ENCODE measurements around the gene TSPAN6. TPM values are rescaled to one million over a fixed set of nuclear protein-coding genes. Genes with fewer than 3 reads are reported as not detected.

TSPAN6 gene
- total and polyA plus RNA-seq, 8 donors, result 9.5 to 57.1 (median 19.8) TPM; not detected in 1

- intact Hi-C loops (cut with DNase I; ENCODE audit: low total_unique reads), result no loop called here
- peaks cover 0 to 4% (median 0%) of the 10 kb centered on the region in 3 donors for H3K27me3 ChIP-seq
- no peak overlapping the region for H3K4me3 ChIP-seq
- no peaks in the 10 kb centered on the region for H3K9me3 ChIP-seq
- TF ChIP-seq POLR2AphosphoS5 (IDR thresholded peaks at IDR 0.05), result no peak
- peaks cover 0 to 8% (median 4%) of the 10 kb centered on the region in 4 donors for H3K4me1 ChIP-seq
- 87 to 95% (median 92%) methylated on average over 12 to 13 of the region's 13 CpGs for WGBS, 5 donors
- H3K36me3 ChIP-seq, result no peaks in the 10 kb centered on the region
- no peak overlapping the region for H3K27ac ChIP-seq
- no peak for DNase-seq
Observed at GRCh38 chrX:100662170-100662569, 25.6 kb upstream of the TSPAN6 start.

DNA sequence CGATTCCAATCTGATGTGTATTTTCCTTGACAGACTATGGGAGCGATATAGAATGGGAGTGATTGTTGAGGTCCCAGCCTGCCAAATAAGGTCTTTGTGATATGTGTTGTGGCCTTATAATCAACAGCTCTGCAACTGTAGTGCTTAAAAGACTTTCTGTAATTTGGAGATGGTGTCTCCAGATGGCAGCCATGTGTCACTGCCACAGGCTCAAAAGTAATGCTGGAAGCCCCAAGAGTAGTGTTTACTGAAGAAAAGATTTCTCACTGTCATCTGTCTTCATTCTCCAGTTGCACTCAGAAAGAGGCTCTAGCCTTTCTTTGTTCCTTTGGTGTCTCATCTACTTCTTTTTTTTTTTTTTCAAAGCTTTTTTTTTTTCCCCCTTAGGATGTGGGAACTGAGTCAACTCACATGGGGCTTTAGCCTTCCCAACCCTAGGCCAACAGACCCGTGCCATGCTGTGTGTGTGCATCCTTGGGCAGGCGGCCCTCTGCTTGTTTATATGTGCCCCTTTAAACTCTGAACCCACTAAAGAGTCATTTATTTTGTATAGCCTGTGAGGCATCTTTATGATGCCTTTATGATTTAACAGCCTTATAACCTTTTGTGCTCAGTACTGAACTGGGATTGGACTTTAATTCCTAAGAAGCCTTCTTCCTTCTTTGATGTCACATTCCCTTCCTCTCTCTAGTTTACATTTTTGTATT lies 23.0 kb upstream of the TSPAN6 start:
- intact Hi-C loops (cut with DNase I; ENCODE audit: low total_unique reads), result no loop called here
- Histone ChIP-seq H3K4me3 (no peak overlapping the region), H3K27ac (no peak overlapping the region)

DNA sequence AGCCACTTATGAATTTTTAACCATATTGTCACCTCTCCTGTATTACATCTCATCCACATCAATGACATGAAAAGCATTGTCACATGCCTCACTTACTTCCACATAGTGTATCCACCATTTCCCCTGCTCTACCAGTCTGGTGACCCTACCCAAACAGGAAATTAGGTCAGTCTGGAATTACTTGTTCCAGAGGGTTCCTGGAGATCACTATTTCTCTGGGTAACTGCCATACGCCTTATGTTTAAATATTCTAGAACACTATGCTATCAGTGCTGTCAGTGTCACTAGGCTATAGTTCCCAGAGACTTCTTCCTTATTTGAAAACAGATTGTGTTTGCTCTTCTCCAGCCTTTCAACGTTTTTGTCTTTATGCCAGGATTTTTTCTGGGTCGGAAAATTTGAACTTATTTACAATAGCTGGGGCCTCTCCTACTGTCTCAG lies 22.4 kb upstream of the TSPAN6 start:
- 9 to 43% (median 16%) methylated on average over 3 of the region's 3 CpGs for WGBS, 5 donors
- Histone ChIP-seq H3K27ac (peak overlapping the region in 1 of 5 donors; percentile 5), H3K4me3 (no peak overlapping the region), H3K9me3 (no peaks in the 10 kb centered on the region), H3K4me1 (peaks cover 0 to 8% (median 4%) of the 10 kb centered on the region in 4 donors), H3K27me3 (peaks cover 0 to 4% (median 0%) of the 10 kb centered on the region in 3 donors), H3K36me3 (no peaks in the 10 kb centered on the region)
- intact Hi-C loops (cut with DNase I; ENCODE audit: low total_unique reads), result no loop called here
- no peak for DNase-seq
- TF ChIP-seq EP300 (IDR thresholded peaks at IDR 0.05) (no peak), POLR2A (IDR thresholded peaks at IDR 0.05) (no peak), POLR2AphosphoS5 (IDR thresholded peaks at IDR 0.05) (no peak), CTCF (IDR thresholded peaks at IDR 0.05) (no peak)

More for the DNA sequence above, 23.0 kb upstream of the TSPAN6 start:
- H3K9me3 ChIP-seq, result no peaks in the 10 kb centered on the region
- whole genome bisulfite sequencing, 5 donors, result 47 to 75% (median 67%) methylated on average over 3 to 4 of the region's 4 CpGs
- no peaks in the 10 kb centered on the region for H3K36me3 ChIP-seq
- peaks cover 0 to 8% (median 4%) of the 10 kb centered on the region in 4 donors for H3K4me1 ChIP-seq
- peaks cover 0 to 4% (median 0%) of the 10 kb centered on the region in 3 donors for H3K27me3 ChIP-seq
- TF ChIP-seq CTCF (IDR thresholded peaks at IDR 0.05), result no peak
- TF ChIP-seq EP300 (IDR thresholded peaks at IDR 0.05), result no peak
- no peak for TF ChIP-seq POLR2A (IDR thresholded peaks at IDR 0.05)
- TF ChIP-seq POLR2AphosphoS5 (IDR thresholded peaks at IDR 0.05), result no peak
- no peak for DNase-seq

DNA sequence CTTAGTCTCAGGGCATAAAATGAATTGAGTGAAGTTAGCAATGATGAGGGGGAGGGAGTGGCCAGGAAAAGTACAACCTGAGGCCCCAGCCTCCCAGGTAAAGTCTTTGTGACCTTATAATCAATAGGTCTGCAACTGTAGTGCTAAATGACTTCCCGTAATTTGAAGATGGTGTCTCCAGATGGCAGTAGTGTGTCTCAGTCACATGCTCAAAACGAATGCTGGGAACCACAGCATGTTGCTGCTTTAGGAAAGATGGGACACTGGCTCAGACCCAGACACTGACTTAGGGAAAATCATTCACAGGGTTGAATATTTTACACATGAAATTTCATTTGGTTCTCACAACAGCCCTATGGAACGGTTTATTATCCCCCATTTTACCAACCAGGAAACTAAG lies 17.7 kb upstream of the TSPAN6 start:
- WGBS, 5 donors, result 24 to 37% (median 27%) methylated on average over 3 of the region's 3 CpGs
- peak in 1 of 2 donors; percentile 55 for DNase-seq
- Histone ChIP-seq H3K27ac (no peak overlapping the region), H3K36me3 (no peaks in the 10 kb centered on the region), H3K4me1 (peaks cover 0 to 5% (median 2%) of the 10 kb centered on the region in 4 donors), H3K9me3 (no peaks in the 10 kb centered on the region), H3K27me3 (no peaks in the 10 kb centered on the region), H3K4me3 (no peak overlapping the region)
- TF ChIP-seq POLR2A (IDR thresholded peaks at IDR 0.05) (no peak), EP300 (IDR thresholded peaks at IDR 0.05) (no peak), CTCF (IDR thresholded peaks at IDR 0.05) (no peak), POLR2AphosphoS5 (IDR thresholded peaks at IDR 0.05) (no peak)
- intact Hi-C loops (cut with DNase I; ENCODE audit: low total_unique reads), result no loop called here

DNA sequence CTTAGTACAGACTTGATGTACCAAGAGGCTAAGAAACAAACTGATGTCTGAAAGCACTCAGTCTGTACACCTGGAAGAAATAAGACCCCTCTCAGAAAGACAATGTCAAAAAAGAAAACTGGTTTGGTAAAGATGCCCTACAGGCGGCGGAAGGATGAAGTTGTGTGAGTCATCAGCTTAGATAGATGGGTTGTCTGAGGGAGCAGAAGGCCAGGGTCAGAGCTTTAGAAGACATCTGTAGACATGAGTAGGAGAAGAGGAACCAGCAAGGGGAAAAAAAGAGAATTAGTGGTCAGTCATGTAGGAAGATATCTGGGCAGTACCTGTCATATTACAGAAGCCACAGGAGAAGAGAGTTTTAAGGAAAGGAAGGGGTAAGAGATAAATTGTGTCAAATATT lies 15.7 kb upstream of the TSPAN6 start:
- no peak for DNase-seq
- H3K27ac ChIP-seq, result no peak overlapping the region
- H3K27me3 ChIP-seq, result no peaks in the 10 kb centered on the region
- no peak overlapping the region for H3K4me3 ChIP-seq
- WGBS, 5 donors, result 80 to 100% (median 93%) methylated on average over 2 of the region's 2 CpGs
- no peak for TF ChIP-seq EP300 (IDR thresholded peaks at IDR 0.05)
- TF ChIP-seq POLR2AphosphoS5 (IDR thresholded peaks at IDR 0.05), result no peak
- TF ChIP-seq CTCF (IDR thresholded peaks at IDR 0.05), result no peak
- TF ChIP-seq POLR2A (IDR thresholded peaks at IDR 0.05), result no peak
- intact Hi-C loops (cut with DNase I; ENCODE audit: low total_unique reads), result no loop called here
- H3K4me1 ChIP-seq, result no peaks in the 10 kb centered on the region
- H3K36me3 ChIP-seq, result no peaks in the 10 kb centered on the region
- H3K9me3 ChIP-seq, result no peaks in the 10 kb centered on the region
